PFSK-1 (cell line): Measurements from ENCODE around the gene COG1.

ENCODE experiments used
- FOXP2 ChIP-seq: optimal IDR thresholded peaks from 2 replicates; pipeline ENCODE3; 2011; ENCODE audit warnings: borderline replicate concordance, control low read depth, inconsistent platforms; ENCODE audit not compliant: insufficient read depth; ENCODE audit errors: extremely low read length, extremely low read depth
- POLR2AphosphoS5 ChIP-seq: IDR thresholded peaks from 2 replicates; pipeline ENCODE4 v1.6.1; 2012; ENCODE audit warnings: low read depth, mild to moderate bottlenecking, control low read depth, low read length, moderate library complexity
- SIN3A ChIP-seq: IDR thresholded peaks from 2 replicates; pipeline ENCODE4 v1.6.1; 2012; ENCODE audit warnings: mild to moderate bottlenecking, low read length, moderate library complexity, borderline replicate concordance; ENCODE audit not compliant: insufficient read depth
- TAF1 ChIP-seq: IDR thresholded peaks from 2 replicates; pipeline ENCODE4 v1.6.1; 2012; ENCODE audit warnings: low read length, control low read depth, borderline replicate concordance; ENCODE audit not compliant: insufficient read depth
- TF ChIP-seq, protein P1 (sequence below), 2 experiments: IDR thresholded peaks; 2 replicates each; pipeline versions ENCODE4 v1.6.1 to v1.8.0; 2011 to 2012; ENCODE audit warnings: low read depth in 2 of 2, low read length in 2 of 2, control low read depth in 1 of 2, inconsistent platforms in 1 of 2, mild to moderate bottlenecking in 1 of 2, moderate library complexity in 1 of 2; ENCODE audit not compliant: insufficient read depth in 1 of 2

COG1 gene

DNA sequence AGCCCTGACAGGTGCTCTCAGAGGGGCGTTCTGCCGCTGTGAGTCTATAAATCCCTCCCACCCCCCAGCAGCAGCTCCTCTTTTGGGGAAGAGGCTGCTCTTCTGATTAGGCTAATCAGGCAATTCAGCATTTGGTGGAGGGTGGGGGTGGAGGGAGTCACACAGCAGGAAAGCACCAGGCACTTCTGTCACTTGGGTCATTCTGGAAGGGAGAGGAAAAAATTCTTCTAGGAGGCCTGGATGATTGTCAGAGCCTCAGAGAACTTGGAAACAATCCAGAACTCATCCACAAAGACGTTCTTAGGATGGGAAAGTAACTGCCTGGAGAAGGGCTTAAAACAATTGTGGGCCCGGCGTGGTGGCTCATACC lies 35.3 kb upstream of the COG1 start:
- TF ChIP-seq FOXP2 (no peak), SIN3A (no peak), POLR2AphosphoS5 (no peak), TAF1 (no peak)
- TF ChIP-seq, protein P1, sequence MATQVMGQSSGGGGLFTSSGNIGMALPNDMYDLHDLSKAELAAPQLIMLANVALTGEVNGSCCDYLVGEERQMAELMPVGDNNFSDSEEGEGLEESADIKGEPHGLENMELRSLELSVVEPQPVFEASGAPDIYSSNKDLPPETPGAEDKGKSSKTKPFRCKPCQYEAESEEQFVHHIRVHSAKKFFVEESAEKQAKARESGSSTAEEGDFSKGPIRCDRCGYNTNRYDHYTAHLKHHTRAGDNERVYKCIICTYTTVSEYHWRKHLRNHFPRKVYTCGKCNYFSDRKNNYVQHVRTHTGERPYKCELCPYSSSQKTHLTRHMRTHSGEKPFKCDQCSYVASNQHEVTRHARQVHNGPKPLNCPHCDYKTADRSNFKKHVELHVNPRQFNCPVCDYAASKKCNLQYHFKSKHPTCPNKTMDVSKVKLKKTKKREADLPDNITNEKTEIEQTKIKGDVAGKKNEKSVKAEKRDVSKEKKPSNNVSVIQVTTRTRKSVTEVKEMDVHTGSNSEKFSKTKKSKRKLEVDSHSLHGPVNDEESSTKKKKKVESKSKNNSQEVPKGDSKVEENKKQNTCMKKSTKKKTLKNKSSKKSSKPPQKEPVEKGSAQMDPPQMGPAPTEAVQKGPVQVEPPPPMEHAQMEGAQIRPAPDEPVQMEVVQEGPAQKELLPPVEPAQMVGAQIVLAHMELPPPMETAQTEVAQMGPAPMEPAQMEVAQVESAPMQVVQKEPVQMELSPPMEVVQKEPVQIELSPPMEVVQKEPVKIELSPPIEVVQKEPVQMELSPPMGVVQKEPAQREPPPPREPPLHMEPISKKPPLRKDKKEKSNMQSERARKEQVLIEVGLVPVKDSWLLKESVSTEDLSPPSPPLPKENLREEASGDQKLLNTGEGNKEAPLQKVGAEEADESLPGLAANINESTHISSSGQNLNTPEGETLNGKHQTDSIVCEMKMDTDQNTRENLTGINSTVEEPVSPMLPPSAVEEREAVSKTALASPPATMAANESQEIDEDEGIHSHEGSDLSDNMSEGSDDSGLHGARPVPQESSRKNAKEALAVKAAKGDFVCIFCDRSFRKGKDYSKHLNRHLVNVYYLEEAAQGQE (IDR thresholded peaks at IDR 0.05; ENCODE audit: insufficient read depth in 1 of 2, low read depth in 2 of 2, low read length in 2 of 2) = no peak

- TF ChIP-seq, protein P1 (IDR thresholded peaks at IDR 0.05; ENCODE audit: insufficient read depth in 1 of 2, low read depth in 2 of 2, low read length in 2 of 2) = no peak
Measured at GRCh38 chr17:73158133-73158532, 34.7 kb upstream of the COG1 start.

- TF ChIP-seq POLR2AphosphoS5 (no peak), FOXP2 (no peak), SIN3A (no peak)
- TF ChIP-seq, protein P1 (IDR thresholded peaks at IDR 0.05; ENCODE audit: insufficient read depth in 1 of 2, low read depth in 2 of 2, low read length in 2 of 2) = peak in 1 of 2 experiments; percentile 15; a peak in 1 of 4 replicates
Measured at GRCh38 chr17:73160980-73161630, 31.8 kb upstream of the COG1 start.

GRCh38 chr17:73163043-73163442 lies 29.8 kb upstream of the COG1 start:
- TF ChIP-seq, protein P1 (IDR thresholded peaks at IDR 0.05; ENCODE audit: insufficient read depth in 1 of 2, low read depth in 2 of 2, low read length in 2 of 2) = no peak
- no peak for TF ChIP-seq SIN3A
- no peak for TF ChIP-seq FOXP2
- TF ChIP-seq POLR2AphosphoS5 = no peak
- TF ChIP-seq TAF1 = no peak
